A172 (cell line): ENCODE data around the gene SRBD1. TPM values are rescaled to one million over a fixed set of nuclear protein-coding genes. Genes with fewer than 3 reads are reported as not detected.

Source experiments
- DNase-seq: peaks from one replicate; pipeline ENCODE4 v3.0.0-alpha.2; 2015; ENCODE audit warnings: low spot score
- total RNA-seq: library from RNA; depleted of rRNA; stranded (reverse); fragments of >200 nt; shearing (Covaris generic); gene quantifications from 2 replicates; pipeline ENCODE4 v1.2.3, GENCODE V29; 2014

SRBD1 gene
- total RNA-seq, 1 experiment from 2014 or later = 28.2 TPM

GRCh38 chr2:45598545-45598944 lies 12.5 kb downstream of the SRBD1 start:
- DNase-seq = no peak

DNA sequence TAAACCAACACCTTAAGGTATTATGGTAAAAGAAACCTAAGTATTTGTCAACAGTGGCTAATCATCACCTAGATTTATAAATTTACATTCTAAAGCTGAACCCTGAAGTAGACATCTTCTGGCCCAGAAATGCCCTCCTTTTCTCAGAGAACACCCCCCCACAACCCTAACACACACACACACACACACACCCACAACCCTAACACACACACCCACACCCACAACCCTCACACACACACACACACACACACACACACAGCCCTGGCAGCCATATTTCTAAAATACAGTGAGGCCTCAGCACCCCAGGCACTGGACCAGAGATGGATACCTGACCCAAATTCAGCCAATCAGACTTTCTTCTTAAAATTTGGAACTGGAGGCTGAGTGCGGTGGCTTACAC lies 14.3 kb downstream of the SRBD1 start:
- no peak for DNase-seq

GRCh38 chr2:45595721-45596435 lies 15.2 kb downstream of the SRBD1 start:
- peak; percentile 75 for DNase-seq

DNA sequence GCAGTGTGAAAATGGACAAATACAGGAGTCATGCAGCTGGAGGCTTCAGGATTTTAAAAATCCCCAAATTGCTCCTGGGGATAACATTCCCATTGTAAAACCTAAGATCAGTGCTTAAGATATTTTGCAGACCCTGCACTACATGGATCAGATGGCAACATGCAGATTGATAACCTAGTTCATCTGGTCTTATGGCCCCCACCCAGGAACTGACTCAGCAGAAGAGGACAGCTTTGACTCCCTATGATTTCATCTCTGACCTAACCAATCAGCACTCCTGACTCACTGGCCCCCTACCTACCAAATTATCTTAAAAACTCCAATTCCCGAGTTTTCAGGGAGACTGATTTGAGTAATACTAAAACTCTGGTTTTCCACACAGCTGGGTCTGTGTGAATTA lies 20.0 kb downstream of the SRBD1 start:
- DNase-seq = peak; percentile 61

DNA sequence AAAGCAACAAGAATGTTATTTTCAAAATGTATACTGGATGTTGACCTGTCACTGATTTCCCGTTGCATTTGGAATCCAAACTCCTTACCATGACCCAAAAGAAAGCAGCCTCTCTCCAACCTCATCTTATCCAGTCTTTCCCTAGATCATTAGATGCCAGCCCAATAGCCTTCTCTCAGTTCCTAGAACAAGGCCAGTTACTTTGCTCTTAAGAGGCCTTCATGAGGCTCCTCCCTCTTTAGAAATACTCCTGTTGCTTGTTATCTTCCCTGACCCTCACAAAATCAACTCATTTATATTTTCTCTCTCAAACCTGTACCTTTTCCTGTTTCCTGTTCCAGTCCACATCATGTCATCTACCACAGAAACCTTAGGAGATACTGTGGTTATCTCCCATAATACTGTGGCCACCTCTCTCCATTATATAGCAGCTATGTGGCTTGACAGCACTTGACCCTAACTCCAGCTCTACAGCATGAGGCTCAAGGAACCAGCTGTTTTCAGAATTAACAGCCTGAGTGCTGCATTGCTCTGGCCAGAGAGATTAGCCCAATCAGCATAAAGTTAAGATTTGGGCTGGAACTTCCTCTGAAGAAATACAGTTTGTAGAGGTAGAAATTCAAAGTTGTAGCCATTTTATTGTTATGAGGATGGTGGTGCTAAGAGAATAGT lies 22.8 kb downstream of the SRBD1 start:
- DNase-seq = no peak

- DNase-seq = no peak
Measured at GRCh38 chr2:45586600-45586999, 24.5 kb downstream of the SRBD1 start.

DNA sequence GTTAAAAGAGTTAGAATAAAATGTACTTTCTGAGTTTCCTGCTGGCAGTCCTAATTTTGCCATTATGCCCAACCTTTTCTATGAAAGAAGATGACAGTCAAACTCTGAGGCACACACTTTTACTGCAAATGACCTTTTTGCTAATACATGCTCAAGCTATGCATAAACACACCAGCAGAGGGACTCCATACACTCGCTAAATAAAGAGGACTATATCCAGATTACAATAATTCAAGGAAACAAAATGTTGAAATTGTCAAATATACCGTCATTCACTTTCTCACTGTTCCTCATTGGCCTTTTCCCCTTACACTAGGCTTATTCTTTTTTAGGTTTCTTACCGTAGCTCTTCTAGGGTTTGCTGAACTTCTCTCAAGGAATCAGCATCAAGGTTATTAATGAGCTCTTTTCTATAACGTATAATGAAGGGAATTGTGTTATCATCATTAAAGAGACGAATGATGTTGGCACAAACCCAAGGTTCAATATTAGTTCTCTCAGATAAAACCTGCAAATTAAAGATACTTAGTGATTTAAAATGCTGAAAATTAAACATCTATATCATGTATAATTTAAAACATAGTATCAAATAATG lies 25.7 kb downstream of the SRBD1 start:
- peak; percentile 44 for DNase-seq

DNA sequence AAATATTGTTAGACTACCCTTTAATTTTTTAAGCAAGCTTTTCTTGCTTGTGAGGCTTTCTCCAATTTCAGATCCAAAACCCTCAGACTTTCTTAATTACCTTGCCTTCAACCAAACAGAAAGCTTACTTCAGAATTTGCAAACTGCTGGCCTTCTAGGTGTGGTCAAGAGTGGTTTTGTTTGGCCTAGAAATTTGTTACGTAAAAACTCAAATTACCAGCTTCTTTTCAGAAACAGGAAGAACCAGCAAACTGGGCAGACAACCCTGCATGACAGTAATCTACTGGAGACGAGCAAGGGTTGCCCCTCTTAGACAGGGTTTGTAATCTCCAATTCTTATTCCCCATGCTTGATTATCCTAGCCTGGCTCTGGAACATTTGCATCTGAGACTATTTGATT lies 27.1 kb downstream of the SRBD1 start:
- DNase-seq = no peak

DNA sequence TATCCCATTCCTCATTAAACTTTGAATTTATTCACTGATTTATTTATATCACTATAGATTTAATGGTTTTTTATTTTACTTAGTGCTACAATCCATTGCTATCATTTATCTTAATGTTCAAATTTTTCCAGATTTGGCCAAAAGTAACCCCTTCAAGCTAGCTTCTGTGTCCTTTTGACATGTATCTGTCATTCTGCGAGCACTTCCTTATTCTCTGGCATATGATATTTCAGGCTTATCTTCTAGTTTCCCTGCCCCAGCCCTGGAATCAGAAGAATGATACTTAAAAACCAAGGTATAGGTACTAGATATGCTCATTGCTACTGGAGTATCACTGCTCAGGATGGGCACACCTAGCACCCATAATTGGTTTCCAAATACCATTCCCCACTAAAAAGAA lies 28.5 kb downstream of the SRBD1 start:
- DNase-seq = no peak

DNA sequence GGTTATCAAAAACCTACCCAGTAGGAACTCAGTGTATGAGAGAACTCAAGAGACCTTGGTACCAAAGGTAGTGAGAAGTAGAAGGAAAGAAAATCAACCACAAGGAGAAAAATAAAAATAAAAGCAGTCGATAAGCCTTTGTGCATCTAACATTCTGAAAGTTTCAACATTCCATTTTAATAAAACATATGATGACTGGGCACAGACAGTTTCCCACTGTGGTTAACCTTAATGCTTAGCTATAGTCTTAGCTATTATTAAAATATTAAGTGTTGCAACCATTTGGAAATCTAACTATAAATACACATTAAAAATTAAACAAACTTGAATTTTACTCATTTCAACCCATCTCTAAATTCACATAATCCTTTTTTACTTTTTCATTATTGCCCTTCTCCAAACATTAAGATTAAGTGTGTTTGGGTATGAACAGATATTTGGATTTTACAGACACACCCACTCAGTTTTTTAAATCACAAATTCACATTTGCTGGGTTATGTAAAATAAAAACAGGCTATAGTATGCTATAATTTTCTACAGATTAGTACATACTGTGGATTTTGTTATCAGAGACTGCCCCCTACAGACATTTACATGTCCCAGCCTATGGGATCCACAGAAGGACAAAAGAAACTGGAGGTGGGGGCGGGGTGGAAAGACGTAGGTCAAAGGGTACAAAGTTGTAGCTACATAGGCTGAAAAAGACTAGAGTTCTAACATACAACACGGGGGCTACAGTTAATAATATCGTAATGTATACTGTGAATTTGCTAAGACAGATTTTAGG lies 32.8 kb downstream of the SRBD1 start:
- DNase-seq = peak; percentile 59

- DNase-seq = no peak
Measured at GRCh38 chr2:45577441-45577840, 33.6 kb downstream of the SRBD1 start.

GRCh38 chr2:45575881-45576280 lies 35.2 kb downstream of the SRBD1 start:
- DNase-seq = no peak

DNA sequence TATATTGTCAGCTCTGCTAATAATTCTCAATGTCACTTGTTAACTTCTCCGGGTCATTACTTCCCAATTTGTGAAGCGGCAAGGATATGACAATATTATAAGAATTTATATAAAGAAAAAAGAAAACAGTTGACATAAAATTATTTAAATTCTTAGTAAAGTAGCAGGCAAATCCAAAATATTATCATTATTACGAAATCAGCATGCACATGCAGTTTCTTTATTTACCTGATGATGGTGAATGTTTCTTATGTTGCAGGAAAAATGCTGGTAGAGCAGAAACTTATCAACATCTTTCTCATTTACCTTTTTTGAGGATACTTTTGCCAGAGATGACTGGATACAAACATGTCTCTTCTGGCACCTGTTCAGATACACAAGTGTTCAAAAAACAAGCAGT lies 38.1 kb downstream of the SRBD1 start:
- no peak for DNase-seq

DNA sequence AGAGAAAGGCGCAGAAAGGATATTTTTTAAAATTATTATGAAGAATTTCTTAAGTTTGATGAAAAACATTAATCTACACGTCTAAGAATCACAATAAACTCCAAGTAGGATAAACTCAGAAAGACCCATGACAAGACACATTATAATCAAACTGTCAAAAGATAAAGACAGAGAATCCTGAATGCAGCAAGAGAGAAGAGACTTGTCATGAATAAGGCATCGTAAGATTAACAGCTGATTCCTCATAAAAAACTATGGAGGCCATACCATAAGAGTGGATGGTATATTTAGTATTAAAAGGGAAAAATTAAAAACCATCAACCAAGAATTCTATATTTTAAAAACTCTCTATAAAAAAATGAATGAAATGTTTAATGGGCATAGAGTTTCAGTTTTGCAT lies 39.1 kb downstream of the SRBD1 start:
- DNase-seq = no peak

DNA sequence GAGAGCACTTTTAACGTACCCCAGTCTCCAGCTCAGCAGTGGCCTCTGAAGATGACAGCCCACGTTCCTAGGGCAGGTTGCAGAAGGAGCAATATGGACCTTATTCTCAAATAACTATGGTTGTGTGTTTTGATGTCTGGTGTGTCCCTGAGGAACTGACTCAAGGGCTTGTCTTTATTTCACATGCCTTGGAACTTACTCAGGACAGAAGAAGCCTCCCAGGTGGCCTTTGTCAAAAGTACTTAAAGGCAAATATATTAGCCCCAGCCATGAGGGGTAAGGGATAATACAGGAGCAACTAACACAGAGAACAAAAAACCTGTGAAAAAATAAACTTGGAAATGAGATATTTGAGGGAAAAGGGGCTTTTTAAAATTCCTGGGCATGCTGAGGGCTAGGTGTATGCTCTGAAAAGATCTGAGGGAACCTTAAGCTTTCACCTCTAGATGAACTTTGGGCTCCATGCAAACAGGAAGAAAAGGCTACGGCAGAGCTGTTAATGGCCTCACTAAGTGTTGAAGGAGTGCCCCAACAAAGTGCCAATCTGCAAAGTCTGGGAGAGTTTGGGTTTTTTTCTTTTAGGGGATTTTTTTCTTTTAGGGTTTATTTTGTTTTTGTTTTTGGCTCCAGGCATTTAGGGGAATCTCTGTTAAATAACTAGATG lies 40.3 kb downstream of the SRBD1 start:
- DNase-seq = no peak

DNA sequence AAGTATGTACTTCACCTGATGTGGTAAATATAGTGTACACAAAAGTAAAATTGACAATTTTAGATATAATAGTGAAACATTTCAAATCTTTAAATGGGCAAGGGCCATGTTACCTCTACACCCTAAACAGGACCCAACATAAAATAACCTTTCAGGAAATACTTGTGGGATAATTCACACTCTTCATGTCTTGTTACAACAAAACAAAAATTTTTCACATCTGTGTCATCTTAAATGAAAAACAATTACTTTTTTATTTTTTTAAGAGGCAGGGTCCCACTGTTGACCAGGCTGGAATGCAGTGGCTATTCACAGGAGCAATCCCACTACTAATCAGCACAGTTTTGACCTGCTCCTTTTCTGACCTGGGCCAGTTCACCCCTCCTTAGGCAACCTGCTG lies 42.1 kb downstream of the SRBD1 start:
- peak; percentile 28 for DNase-seq

- peak; percentile 79 for DNase-seq
Measured at GRCh38 chr2:45567974-45568789, 42.9 kb downstream of the SRBD1 start.

DNA sequence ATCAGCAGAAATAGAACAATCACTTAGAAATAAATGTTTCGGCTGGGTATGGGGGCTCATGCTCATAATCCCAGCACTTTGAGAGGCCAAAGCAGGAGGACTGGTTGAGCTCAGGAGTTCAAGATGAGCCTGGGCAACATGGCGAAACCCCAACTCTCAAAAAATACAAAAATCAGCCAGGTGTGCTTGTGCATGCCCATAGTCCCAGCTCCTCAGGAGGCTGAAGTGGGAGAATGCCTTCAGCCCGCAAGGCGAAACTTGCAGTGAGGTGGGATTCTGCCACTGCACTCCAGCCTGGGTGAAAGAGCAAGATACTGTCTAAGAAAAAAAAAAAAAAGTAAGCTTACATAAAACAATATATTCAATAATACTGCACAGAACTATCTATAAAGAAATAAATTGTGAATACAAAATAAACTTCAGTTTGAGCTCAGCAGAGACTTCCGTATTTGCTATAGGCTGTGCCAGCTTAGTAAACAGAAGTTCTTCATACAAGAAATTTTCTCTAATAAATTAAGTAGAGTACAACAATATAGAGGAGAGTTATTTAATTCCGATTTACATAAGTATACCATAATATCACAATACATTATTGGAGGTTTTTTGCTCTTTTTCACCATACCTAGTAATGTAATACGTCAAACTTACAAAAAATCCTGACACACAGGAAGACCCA lies 43.6 kb downstream of the SRBD1 start:
- no peak for DNase-seq

DNA sequence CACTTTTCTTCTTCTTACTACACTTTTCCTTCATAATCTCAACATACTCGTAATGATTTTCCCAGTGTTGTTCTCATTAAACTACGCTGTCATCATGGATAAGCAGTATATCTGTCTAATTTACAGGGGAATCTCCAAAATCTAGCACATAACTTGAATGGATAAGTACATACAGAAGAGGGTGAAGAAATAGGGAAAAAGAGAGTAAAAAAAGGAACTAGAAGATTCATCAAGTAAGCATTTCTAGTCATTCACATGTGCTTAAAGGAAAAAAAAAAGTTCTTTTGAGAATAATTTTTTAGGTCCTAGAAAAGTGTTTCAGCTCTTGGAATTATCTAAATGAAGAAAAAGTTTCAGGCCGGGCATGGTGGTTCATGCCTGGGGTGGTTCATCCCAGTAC lies 51.6 kb downstream of the SRBD1 start:
- no peak for DNase-seq

DNA sequence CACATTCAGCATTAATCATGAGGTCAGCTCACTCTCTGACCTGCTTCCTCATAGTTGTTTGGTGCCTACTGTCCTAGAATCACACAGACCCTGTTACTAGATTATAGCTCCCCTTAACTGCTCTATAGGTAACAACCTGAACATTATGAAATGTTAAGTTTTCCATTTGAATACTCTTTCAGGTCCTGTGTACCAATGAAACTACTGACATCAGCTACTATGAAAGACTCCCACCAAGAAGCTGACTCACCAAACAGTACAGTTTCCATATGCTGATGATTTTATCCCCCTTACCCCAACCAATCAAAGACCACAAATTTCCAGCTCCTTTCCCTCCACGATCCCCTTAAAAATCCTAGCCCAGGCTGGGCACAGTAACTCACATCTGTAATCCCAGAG lies 56.3 kb downstream of the SRBD1 start:
- no peak for DNase-seq
